ENCODE results near the gene MEFV.
"Not testable (repeated sequence)": the region's sequence is repeated elsewhere in the genome, so short reads cannot be mapped to it uniquely, and the experiment has no call there.

The MEFV gene, protein sequence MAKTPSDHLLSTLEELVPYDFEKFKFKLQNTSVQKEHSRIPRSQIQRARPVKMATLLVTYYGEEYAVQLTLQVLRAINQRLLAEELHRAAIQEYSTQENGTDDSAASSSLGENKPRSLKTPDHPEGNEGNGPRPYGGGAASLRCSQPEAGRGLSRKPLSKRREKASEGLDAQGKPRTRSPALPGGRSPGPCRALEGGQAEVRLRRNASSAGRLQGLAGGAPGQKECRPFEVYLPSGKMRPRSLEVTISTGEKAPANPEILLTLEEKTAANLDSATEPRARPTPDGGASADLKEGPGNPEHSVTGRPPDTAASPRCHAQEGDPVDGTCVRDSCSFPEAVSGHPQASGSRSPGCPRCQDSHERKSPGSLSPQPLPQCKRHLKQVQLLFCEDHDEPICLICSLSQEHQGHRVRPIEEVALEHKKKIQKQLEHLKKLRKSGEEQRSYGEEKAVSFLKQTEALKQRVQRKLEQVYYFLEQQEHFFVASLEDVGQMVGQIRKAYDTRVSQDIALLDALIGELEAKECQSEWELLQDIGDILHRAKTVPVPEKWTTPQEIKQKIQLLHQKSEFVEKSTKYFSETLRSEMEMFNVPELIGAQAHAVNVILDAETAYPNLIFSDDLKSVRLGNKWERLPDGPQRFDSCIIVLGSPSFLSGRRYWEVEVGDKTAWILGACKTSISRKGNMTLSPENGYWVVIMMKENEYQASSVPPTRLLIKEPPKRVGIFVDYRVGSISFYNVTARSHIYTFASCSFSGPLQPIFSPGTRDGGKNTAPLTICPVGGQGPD

DNA sequence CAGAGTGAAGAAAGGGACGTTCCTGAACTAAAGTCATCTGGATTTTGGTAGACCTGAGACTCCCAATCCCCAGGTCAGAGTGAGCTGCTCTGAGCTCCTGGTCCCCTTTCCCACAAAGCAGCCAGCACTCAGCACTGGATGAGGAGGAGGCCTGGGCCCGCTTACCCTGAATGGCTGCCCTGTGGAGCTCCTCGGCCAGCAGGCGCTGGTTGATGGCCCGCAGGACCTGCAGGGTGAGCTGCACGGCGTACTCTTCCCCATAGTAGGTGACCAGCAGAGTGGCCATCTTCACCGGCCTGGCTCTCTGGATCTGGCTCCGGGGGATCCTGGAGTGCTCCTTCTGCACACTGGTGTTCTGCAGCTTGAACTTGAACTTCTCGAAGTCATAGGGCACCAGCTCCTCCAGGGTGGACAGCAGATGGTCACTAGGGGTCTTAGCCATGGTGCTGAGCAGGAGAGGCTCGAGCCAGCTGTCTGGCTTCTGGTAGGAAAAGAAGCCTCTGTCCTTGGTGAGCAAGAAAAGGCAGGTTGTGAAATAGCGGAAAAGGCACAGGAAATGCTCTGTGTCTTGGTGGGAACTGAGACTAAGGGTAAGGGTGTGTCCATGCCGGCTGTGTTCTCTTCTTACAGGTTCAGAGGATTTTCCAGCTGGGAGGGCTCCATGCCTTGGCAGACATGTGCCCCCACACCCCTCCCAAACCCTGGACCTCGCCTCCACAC is at the start of gene MEFV:
Gene MEFV, minus strand, starts transcription at position 488 of the 720 bp plus-strand sequence. Its CDS starts 46 bp downstream, at position 442.
- DNase-seq = no peak

DNA sequence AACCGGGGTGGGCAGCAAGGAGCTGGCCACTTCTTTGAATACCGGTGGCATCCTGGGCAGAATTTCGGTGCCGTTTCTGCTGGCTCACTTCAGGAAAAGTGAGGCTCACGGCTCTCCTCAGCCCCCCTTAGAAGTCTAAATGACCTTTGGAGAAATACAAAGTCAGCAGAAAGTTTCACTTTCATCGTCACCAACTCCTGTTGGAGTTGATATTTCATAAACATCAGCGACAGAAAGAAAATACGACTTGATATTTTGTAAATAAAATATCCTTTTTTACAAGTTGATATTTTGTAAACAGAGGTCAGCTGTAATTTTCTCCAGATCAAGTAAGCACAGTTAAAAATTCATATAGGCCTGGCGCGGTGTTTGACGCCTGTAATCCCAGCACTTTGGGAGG is 49.6 kb upstream of the MEFV start:
- no peak for DNase-seq

DNA sequence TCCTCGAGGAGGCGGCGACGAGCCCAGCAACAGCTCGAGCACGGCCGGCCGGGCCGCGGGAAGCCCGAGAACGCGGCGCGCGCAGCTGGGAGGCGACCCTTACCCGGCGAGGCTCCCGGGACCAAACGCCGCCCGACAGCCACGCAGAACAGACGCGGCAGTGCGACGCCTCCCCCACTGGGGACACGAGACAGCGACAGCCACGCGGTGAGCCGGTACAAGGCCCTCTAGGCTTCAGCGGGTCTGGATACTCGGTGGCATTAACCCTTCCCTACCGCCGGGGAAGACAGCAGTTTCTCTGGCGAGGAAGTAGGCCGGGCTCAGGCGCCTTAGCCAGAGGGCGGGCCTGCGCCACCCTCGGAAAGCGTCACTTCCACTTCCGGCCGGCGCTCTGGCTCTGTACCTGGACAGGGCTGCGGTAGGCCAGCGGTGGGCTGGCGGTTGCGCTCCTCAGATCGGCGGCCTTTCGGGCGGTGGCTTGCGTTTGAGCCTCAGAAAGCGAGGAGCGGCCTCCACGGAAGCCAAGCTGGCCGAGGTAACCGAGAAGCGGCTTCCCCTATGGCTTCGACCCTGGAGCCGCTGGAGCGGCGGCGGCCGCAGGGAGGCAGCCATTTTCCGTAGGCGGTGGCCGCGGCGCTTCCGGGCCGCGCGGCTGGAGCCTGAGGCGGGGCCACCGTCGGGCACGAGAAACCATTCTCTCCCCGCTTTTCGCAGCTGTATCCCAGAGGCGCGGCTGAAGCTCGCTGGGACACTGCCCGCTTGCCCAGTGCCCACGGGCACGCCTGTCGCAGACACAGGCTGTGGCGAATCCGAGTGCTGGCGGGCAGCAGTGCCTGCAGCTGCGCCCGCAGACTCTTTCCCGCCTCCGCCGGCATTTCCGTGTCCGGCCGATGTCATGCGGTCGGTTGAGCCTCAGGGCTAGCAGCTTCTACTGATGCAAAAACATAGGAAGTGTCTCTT is 49.0 kb upstream of the MEFV start, which contains the start of the genes TIGD7 and ZNF75A:
Gene TIGD7, minus strand, starts transcription at position 322 of the 960 bp plus-strand sequence. CDS start 4,816 bp downstream, outside the sequence.
Gene ZNF75A, plus strand, starts transcription at position 389 of the 960 bp plus-strand sequence. CDS start 2,932 bp downstream, outside the sequence.
- peak; percentile 61 to 97 (median 91) for DNase-seq

DNA sequence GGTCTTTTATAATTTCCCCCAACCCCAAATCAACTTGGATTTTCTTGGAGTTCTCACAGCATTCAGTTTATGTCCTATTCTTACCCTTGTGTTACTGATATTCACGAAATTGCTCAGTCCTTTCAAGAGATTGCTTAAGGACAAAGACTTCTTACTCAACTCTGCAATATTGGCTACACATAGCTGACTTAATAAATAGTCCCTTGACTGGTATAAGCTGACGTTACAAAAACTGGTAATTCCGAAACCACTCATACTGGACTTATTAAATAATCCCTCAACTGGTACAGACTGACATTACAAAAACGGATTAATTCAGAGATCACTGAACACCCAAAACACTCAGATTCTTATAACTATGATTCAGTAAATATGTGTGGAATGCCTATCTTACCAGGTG is 47.9 kb upstream of the MEFV start:
- no peak for DNase-seq

DNA sequence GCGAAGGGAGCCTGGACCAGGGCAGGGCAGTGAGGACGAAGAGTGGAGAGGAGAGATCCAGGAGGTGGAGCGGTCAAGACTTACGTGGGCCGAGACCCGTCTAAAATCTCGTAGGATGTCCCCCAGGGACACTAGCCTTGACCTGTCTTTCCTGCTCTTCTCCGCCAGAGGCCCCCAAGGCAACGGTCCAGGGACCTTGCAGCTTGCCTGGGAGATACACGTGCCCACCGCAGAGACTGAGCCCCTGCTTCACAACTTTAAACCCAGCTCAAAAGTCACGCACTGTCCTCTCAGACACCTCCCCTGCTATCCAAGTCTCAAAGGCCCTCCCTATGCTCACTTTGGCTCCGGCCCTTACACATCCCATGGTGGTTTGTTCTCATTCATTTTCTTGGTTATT is 39.4 kb upstream of the MEFV start:
- peak in 10 of 56 donors; percentile 5 to 34 (median 18) for DNase-seq

DNA sequence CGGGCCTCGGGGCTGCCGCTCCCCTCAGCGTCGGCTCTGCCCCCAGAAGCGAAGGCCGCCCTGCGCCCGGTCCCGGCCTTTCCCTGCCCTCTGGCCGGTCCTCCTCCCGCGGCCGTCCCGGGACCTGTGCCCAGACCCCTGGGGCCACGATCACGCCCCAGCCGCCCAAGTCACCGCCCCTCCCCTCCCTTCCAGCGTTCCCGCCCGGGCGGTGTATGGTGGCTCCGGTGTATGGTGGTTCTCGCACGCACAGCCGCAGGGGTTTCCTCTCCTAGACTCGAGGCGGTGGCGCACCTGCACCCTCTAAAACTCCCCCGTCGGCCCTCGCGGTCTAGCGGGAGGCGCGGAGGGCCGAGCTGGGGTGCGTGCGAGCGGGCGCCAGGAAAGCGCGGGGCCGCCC is 38.8 kb upstream of the MEFV start:
- no peak for DNase-seq

DNA sequence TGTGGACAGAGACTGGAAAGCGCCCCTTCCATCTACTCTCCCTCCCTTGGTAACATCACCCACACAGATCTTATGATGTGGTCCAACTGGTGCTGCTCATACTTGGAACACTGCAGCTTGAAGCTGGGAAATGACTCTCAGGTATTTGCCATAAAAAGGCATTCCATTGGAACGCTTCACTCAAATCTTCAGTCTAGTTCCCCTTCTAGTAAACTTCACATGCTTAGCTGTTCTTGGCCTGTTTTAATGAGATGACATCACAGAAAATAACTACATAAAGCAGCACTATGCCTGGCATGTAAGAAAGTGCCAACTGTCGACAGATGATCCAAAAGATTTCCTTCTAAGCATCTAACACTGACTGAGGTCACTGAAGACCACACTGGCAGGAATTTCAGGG is 36.2 kb upstream of the MEFV start:
- no peak for DNase-seq

DNA sequence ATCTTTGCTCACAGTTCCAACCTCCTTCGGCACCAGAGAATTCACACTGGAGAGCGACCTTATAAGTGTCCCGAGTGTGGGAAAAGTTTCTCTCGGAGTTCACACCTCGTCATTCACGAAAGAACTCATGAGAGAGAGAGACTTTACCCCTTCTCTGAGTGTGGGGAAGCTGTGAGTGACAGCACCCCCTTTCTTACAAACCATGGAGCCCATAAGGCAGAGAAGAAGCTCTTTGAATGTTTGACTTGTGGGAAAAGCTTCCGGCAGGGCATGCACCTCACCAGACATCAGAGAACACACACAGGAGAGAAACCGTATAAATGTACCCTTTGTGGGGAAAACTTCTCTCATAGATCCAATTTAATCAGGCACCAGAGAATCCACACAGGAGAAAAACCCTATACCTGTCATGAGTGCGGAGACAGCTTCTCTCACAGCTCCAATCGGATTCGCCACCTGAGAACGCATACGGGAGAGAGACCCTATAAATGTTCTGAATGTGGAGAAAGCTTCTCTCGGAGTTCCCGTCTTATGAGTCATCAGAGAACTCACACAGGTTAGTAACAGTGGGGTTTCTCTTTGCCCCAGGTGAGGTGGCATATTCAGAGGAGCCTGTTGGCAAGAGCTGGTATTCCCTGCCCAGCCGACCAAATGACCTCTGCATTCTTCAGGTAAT is 33.7 kb upstream of the MEFV start:
- no peak for DNase-seq

DNA sequence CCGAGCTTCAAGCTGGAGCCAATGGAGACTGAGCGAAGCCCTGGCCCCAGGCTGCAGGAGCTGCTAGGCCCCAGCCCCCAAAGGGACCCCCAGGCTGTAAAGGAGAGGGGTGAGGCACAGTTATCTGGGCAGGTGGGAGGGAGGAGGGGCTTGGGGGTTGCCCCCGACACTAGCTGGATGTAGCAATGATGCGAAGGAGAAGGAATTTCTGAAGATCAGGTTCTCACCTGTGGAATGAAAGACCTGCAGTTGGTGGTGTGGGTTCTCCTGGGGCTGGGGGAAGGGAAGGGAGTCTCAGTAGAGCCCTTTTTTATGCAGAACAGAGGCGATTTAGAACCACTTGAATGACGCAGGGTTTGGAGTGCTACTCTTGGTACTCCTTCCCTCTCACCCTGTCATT is 28.7 kb upstream of the MEFV start:
- no peak for DNase-seq

DNA sequence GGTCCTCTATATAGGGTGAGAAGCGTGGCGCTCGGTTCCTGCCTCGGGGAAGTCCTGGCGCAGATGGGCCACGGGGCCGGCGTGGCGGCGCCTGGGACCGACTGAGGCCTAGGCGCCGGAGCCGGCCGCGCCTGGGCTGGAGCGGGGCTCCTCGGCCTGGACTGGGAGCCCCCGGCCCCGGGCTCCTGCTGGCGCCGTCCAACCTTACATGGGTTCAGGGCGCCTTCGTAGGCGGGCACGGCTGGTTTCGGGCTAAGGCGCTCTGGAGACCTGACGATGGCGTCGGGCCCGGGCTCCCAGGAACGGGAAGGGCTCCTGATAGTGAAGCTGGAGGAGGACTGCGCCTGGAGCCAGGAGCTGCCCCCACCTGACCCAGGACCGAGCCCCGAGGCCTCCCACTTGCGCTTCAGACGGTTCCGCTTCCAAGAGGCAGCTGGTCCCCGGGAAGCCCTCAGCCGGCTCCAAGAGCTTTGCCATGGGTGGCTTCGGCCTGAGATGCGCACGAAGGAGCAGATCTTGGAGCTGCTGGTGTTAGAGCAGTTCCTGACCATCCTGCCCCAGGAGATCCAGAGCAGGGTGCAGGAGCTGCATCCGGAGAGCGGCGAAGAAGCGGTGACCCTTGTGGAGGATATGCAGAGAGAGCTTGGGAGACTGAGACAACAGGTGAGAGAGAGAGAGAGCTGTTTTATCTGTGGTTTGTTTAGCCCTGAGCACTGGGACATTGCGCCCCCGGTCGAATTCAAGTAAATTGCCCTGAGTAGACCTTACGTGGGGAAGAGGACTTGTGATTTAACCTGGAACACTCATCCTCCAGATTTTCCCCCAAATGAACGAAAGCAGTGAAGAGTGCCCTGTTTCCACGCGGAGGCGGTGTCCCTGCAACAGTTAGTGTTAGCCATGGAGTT is 27.4 kb upstream of the MEFV start:
- DNase-seq = peak in 4 of 56 donors; percentile 41 to 59 (median 48)

DNA sequence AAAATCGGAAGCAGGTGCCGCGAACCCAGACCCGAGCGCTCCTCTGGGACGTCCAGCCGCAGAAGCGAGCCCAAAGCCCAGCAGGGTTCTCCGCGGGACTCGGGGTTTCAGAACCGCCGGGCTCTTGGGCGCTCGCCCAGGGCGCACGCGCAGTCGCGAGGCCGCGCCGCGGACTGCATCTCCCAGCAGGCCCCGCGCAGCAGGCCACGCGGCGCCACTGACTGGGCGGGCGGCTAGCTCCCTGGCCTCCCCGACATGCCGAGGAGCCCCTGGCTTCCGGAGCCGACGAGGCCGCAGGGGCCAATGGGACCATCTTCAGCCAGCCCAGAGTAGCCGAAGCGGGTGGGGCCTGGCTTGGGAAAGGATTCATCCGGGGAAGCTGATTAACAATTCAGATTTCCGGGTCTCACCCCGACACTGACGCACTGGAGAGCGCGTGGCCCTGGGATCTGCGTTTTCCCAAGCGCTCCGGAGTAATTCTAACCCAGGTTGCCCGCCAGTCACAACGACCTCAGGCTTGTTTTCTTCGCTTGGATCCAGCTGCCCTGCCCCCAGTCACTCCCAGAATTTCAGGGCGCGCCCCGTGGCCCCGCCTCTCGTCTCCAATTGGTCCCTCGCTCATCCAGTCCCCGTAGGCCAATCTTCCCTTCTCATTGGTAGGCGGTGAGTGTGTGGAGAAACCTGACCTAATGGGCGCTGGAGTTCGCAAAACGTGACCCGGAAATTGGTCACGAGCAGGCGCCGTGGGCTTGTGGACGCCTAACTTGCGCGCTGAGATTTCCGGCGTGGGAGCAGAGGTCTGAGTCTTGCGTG is 26.5 kb upstream of the MEFV start, which contains the start of gene ZNF263:
Gene ZNF263, plus strand, starts transcription at position 762 of the 813 bp plus-strand sequence. CDS start 328 bp downstream, outside the sequence.
- peak; percentile 80 to 99 (median 94) for DNase-seq

DNA sequence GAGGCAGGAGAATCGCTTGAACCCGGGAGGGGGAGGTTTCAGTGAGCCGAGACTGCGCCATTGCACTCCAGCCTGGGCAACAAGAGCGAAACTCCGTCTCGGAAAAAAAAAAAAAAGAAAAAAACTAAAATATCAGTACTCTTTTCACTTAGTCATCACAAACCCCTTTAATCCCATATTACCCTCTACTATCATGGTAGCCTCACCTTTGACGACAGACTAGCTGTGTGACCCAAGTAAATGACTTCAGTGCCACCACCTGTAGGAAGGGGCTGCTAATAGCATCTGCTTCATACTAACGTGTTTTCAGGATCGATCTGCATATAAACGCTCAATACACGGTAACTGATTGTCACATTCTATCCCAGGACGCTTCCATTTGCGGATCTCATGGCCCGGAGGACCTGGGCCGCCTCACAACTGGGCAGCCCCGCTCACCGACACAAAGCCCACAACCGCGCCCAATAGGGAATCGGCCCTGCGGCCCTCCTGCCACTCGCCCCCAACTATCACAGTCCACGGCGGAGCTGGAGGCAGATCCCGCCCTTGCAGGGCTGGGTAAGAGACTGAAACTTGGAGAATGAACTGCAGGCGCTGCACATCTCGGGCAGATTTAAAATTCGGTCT is 25.8 kb upstream of the MEFV start:
- DNase-seq = peak in 3 of 56 donors; percentile 55 to 76 (median 58)

DNA sequence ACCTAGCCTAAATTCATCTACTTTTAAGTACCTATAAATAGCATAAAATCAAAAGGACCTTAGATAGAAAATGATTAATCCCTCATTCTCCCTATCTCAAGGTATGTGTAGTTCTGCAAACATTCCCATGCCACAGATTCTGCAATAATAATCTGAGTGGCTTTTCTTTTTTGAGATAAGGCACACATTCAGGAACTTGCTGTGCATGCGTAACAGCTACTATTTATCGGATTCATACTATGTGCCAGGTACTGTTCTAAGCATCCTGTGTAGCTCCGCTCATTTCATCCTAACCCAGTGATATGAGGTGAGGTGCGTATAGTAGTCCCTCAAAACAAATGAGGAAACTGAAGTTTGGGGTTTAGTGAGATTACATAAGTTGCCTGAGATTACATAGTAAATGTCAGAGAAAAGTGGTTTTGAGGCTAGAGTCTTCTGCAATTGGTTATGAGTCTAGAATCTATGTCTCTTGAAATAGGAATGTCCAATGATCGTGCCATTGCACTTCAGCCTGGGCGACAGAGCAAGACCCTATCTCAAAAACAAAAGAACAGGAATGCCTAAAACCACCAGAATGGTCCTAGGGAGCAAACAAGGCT is 24.9 kb upstream of the MEFV start:
- DNase-seq = no peak

DNA sequence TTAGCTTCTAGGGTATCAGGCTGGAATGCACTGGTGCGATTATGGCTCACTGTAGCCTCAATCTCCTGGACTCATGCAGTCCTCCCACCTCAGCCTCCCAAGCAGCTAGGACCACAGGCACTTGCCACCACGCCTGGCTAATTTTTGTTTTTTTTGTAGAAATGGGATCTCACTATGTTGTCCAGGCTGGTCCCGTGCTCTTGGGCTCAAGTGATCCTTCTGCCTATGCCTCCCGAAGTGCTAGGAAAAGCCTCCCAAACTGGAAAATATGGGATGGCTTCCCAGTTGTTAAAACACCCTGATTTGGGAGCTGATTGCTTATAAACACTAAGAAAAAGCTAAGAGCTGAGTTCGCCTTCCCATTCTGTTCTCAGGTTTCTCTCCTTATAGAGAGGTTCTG is 20.2 kb upstream of the MEFV start:
- no peak for DNase-seq

DNA sequence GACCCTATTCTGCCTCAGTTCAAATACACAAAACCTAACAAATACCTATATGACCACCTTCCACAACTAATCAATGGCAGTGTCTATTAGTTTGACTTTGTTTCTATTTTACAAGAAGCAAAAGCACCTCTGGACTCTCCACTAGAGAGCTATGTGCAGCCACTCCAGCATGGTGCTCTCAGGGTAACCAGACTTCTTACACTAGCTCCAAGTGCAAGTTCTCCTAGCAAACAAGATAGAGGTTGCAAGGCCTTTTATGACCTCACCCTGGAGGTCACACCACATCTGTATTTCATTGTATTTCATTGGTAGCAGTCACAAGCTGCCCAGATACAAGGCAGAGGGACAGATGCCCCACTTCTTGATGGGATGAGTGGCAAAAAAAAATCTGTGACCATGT is 18.5 kb upstream of the MEFV start:
- DNase-seq = no peak

DNA sequence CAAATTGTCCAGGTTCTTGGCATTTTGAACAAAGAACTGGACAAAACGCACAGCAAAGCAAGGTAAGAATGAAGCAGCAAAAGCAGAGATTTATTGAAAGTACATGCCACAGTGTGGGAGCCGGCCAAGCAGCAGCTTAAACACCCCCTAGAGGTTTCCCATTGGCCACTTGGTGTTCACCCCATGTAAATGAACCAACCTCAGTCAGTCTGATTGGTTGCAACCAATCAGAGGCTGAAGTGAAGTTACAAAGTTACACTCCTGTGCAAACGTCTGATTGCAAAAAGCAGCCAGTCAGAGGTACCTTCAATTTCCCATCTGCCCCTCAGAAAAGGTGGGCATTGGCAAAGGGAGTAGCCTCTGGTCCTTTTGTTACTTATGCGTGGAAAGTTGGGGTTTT is 18.1 kb upstream of the MEFV start:
- no peak for DNase-seq

DNA sequence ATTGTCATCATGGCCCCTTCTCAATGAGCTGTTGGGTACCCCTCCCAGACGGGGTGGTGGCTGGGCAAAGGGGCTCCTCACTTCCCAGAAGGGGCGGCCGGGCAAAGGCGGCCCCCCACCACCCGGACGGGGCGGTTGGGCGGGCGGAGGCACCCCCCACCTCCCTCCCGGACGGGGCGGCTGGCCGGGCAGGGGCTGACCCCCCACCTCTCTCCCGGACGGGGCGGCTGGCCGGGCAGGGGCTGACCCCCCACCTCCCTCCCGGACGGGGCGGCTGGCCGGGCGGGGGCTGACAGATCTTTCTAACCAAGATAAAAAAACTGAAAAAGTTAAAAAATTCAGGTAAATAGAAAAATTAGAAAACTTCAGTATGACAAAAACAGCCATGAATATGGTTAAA is 14.8 kb upstream of the MEFV start:
- DNase-seq = not testable (repeated sequence)

All from amygdala (tissue), 56 donors.